22Rv1 (cell line): Measurements from ENCODE around the gene LGALS1.

Experiments
- H3K27ac ChIP-seq: fragments of 450-650 bp; 2 replicates; pipeline ENCODE4 v1.5.1; 2017
- ZFX ChIP-seq: fragments of 450-650 bp; IDR thresholded peaks from 2 replicates; pipeline ENCODE4 v1.6.1; 2017; ENCODE audit warnings: antibody characterized with exemption, borderline replicate concordance
- TF ChIP-seq, protein P1 (sequence below): fragments of 450-650 bp; IDR thresholded peaks from 2 replicates; pipeline ENCODE4 v1.5.1; 2017; ENCODE audit warnings: mild to moderate bottlenecking

LGALS1 gene

DNA sequence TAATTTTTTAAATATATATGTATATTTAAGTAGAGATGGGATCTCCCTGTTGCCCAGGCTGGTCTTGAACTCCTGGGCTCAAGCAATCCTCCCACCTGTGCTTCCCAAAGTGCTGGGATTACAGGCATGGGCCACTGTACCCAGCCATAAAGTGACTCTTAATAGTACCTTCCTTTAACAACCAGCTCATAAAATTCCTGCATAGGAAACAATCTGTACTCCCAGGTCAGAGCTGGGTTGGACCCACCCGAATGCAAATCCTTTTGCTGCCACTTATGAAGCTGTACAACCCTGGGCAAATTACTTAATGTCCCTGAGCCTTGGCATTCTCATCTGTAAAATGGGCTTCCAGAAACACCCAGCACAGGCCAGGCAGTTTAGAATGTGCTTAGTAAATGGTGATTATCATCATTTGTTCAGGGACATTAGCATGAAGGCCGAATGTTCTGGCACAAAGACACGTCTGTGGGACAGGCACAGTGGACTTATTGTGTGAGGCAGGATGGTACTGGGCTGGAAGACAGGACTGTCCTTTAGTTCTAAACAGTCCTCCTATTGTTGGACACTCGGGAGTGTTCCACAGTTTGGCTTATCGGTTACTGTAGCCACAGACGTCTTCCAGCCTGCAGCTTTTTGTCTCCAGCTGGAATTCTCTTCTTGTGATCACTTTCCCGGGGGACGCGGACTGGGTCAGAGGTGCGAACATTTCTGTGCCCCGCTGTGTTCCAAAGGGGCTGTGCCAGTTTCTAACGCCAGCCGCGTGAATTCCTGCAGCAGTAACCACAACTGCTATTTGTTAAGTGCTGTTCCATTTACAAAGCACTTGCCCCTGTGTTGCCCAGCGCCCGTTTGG lies 11.0 kb upstream of the LGALS1 start:
- peak overlapping the region; percentile 5; the same call in 1 of the 2 replicates for H3K27ac ChIP-seq
- TF ChIP-seq, protein P1, sequence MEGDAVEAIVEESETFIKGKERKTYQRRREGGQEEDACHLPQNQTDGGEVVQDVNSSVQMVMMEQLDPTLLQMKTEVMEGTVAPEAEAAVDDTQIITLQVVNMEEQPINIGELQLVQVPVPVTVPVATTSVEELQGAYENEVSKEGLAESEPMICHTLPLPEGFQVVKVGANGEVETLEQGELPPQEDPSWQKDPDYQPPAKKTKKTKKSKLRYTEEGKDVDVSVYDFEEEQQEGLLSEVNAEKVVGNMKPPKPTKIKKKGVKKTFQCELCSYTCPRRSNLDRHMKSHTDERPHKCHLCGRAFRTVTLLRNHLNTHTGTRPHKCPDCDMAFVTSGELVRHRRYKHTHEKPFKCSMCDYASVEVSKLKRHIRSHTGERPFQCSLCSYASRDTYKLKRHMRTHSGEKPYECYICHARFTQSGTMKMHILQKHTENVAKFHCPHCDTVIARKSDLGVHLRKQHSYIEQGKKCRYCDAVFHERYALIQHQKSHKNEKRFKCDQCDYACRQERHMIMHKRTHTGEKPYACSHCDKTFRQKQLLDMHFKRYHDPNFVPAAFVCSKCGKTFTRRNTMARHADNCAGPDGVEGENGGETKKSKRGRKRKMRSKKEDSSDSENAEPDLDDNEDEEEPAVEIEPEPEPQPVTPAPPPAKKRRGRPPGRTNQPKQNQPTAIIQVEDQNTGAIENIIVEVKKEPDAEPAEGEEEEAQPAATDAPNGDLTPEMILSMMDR: no peak
- TF ChIP-seq ZFX: no peak

DNA sequence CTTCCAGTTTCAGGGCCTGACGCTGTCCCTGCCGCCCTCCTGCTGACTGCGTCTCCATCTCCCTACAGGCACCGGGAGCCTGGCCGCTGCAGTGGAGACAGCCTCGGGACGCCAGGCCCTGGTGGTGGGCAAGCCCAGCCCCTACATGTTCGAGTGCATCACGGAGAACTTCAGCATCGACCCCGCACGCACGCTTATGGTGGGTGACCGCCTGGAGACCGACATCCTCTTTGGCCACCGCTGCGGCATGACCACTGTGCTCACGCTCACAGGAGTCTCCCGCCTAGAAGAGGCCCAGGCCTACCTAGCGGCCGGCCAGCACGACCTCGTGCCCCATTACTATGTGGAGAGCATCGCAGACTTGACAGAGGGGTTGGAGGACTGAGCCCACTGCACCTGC lies 9.9 kb upstream of the LGALS1 start:
- TF ChIP-seq ZFX: no peak
- TF ChIP-seq, protein P1: no peak
- no peak overlapping the region for H3K27ac ChIP-seq

GRCh38 chr22:37669586-37669985 lies 5.8 kb upstream of the LGALS1 start:
- TF ChIP-seq, protein P1: no peak
- no peak for TF ChIP-seq ZFX

DNA sequence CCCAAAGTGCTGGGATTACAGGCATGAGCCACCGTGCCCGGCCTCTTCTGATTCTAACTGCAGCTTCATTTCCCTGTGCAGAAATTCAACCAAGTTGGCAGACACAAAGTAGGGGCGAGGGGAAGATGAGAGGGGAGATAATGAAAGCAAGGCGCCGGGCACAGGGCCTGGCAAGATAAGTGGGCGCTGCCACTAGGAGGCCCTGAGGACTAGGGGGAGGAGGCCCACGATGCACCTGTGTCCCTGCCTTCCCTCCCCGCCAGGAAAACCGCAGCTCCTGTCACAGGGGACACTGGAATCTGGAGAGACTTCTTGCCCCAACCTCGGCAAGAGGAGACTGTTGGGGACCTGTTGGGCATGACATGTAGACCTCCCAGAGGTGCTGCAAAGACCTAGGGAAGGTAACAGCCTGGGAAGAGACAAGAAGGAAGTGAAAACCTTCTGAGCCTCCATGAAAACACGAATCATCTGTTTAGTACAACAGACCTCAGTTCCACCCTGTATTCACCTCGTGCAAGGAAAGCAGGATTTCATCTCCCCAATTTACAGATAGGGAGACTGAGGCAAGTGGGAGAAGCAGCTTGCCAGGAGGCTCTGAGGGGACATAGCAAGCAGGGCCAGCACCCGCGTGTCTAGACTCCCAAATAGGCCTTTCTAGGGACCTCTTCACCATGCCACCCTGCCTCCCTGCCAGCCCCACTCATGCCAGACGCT lies 3.1 kb upstream of the LGALS1 start:
- no peak overlapping the region for H3K27ac ChIP-seq

More at GRCh38 chr22:37669586-37669985, 5.8 kb upstream of the LGALS1 start:
- no peak overlapping the region for H3K27ac ChIP-seq

GRCh38 chr22:37672920-37673455 lies 2.4 kb upstream of the LGALS1 start:
- H3K27ac ChIP-seq: no peak overlapping the region
- TF ChIP-seq, protein P1: no peak
- no peak for TF ChIP-seq ZFX

More for the DNA sequence above, 3.1 kb upstream of the LGALS1 start:
- TF ChIP-seq, protein P1: no peak
- no peak for TF ChIP-seq ZFX

DNA sequence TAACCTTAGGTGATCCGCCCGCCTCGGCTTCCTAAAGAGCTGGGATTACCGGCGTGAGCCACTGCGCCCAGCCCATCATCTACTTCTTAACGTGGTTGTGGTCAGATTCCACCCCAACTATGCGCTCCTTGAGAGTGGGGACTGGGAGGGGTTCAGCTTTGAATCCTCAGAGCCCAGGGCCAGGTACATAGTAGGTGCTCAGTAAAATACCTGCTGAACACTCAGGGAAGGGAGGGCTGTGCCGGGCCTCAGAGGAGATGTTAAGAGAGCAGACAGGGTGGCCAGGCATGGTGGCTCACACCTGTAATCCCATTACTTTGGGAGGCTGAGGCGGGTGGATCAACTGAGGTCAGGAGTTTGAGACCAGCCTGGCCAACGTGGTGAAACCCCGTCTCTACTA lies 1.2 kb upstream of the LGALS1 start:
- TF ChIP-seq, protein P1: no peak
- no peak for TF ChIP-seq ZFX
- peak overlapping the region; percentile 94 for H3K27ac ChIP-seq
